COR-L47 (cell line): ENCODE results near the gene UTP15.

Experiments used
- DNase-seq: peaks from one replicate; lab custom pipeline; 2025; lab: John Stamatoyannopoulos, UW

UTP15 gene

DNA sequence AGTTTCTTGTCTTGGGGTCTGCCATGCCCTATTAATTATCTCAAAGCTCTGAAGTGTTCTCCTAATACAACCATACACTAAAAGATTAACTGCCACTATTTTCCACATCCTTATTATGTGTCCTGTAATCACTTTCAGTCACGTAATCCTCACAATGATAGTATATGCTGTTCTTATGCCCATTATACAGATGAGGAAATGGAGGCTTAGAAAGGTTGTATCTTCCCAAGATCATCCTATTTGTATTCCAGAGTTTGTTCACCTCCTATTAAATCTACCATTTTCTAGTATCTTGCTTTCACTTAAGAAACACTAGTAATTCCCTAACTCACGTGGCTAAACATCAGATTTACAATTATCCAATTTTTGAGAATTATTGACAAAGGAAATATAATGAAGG, 57.5 kb downstream of the UTP15 start:
- DNase-seq: no peak

DNA sequence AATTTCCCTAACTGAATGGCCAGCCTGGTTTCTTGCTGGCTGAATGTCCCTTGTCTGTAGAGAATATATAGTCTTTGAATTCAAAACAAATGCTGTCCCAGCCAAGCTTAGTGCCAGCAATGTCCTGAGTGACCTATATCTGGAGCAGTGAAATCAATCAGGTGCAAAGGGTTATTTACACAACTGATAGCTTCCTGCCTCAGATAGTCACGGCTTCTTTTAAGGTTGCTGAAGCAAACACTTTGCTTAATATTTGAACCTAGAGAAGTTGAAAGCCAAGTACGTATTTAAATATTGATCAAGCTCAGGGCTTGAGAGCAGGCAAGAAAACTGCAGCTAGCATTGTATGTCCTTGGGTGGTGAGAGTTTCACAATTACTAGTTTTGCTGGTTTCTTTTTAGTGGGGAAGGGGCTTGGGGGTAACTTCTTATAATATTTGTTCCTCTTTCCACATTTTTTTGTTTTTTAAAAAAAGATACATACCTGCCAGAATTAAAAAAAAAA, 58.4 kb downstream of the UTP15 start:
- no peak for DNase-seq

DNA sequence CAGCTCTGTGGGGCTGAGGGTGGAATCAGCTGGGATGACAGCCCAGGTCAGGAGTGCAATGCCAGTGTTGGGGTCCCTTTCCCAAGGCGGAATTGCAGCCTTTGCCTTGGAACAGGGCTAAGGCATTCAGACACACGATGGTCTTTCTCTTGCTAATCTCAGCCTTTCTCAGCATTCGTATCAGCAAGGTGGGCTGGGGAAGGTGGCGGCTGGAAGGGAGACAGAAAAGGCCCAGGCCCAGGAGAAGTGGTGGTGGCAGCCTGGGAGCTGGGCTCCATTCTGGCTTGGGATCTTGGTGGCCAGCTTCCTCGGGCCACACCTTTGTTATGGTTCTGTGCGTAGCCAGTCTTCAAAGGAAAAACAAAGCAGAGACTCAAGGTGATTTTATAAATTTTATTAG, 59.3 kb downstream of the UTP15 start:
- DNase-seq: no peak

DNA sequence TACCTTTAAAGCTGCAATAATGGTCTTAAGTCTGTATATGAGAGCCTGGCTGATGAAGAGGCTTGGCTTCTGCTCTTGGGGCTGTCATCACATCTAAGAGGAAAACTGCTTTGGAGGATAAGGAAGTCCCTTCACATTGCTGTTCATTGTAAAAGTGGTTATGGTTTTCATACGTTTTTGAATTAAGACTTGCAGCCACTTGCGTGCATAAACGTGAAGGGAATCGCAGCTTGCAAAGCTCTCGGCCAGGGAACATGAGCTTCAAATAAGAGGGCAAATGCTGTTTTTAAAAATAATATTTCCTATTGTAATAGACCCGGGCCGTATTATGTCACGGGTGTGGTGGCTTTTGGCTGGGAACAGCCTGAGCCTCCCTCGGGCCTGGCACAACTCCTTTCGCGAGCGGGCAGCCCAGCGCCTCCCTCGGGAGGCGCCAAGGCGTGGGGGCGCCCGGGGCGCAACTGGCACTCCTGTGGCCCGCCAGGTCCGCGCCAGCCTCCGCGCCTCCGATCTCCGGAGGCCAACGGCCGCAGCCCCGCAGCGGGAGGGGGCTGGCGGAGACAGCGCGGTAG, 59.9 kb downstream of the UTP15 start:
- DNase-seq: no peak

DNA sequence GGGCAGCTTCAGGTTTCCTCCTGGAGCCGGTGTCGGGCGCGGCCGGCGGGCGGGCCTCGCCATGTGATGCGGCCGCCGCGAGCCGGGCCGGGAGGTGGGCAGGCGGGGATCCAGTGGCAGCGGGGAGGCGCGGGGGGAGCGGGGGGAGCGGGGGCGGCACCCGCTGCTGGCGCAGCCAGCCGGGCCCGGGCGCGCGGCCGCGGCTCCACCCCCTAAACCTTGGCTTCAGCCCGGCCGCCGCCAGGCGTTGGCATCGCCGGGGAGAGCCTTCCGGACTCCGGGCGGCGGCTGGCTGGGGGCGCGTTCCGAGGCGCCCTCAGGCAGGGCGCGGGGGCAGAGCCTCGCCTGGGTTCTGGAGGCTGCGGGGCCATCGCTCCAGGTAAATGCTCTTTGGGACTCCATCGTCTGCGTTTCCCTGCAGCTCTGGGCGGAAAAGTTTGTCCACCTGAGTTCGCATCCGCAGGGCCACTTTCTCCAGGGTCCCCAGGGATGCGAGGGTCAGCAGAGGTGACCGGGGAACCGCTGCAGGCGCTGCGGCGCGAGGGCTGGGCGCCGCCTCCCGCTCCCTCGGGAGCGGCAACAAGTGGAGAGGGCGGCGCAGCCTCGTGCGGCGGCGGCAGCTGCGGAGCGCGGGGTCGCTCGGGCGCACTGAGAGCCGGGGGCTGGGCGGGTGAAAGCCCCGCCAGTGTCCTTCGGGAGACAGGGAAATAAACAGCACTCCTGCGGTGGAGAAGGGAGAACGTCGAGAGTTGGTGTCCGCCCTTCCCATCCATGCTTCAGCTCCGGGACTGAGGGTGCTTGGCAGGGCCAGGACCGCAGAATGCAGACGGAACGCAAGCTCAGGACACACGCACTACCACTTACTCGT, 60.6 kb downstream of the UTP15 start, which contains the start of gene ARHGEF28:
TSS of gene ARHGEF28 (plus strand) at position 253 of the 868 bp plus-strand sequence. CDS start 58,656 bp downstream, outside the sequence.
- DNase-seq: peak; percentile 68

DNA sequence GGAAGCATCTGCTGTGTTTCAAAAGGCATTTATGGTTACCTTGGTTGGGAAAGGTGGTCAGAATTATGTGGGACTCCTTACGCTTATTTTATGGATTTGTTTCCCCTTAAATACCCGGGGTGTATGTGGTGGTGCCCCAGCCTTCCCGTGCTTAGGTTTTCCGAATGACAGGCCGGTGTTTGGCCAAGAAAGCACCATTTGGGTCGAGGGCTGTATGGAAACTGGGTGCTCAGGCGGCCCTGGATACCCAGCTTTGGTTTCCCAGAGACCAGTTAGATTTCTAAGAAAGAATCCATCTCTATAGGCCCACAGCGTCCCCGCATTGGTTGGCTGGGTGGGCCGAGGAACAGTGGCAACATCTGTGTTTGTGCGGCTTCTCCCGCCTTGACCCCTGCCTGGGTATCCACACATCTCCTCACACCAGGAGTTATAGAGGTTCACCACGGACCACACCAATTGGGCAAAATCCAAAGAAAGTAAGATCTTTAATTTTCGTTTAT, 61.3 kb downstream of the UTP15 start:
- no peak for DNase-seq

DNA sequence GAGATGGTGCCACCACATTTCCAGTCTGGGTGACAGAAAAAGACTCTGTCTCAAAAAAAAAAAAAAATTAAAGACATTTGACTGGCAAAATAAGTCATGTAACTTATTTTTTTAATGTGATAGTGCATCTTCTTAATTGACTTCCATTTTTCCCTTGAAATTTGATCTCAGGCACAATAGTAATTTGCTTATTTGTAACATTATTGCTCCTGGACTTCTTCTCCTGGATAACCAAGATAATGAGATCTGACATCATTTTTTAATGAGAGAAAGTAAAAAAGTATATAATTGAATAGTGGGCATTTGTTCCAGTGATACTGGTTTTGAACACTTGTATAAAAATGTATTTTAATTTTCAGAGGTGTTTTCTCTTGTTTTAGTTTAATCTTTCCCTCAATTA, 63.9 kb downstream of the UTP15 start:
- DNase-seq: no peak

DNA sequence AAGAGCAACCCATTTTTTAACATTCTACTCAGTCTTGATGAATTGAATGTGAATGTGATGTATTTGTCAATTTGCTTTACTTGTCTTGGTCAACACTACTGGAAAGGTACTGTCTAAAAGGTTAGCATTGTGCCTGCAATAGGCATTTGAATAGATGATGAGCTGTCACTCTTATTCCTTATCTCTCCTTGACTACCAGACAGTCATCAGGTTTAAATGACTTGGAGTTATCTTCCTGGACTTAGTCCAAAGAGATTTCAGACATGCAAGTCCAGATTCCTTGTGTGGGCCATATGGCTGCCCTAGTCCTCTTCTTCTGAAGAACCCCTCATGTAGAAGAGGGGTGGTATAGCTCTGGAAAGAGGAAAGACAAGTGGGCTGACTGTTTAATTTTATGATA, 65.2 kb downstream of the UTP15 start:
- no peak for DNase-seq

DNA sequence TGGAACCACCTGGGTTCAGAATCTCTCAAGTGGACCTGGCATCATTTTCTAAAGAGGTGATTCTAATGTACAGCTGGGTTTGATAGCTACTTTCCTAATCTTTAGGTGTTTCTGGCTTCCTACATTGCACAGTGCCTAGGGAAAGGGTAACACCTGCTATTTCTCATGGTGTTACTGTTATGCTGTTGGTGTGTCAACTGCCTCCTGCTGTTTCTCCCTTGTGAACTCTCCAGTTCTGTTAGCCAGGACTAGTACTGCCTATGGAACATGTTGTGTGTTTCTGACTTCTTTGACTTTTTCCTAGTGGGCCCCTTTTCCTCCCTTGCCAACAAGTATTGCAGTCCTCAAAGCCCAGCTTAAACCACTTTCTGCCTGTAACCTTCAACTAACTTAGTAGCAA, 66.0 kb downstream of the UTP15 start:
- DNase-seq: no peak
